Activated CD4-positive, alpha-beta T cell treated with anti-CD3 and anti-CD28 coated beads, Interleukin-2, amount 10 ng/mL, durations not matched to agents 24 days and 14 days (primary cell): Measurements from ENCODE around the gene NBR1. TPM values are rescaled to one million over a fixed set of nuclear protein-coding genes. Genes with fewer than 3 reads are reported as not detected.
"Not testable (repeated sequence)": the region's sequence is repeated elsewhere in the genome, so short reads cannot be mapped to it uniquely, and the experiment has no call there.

Source experiments
- DNase-seq: peaks from one replicate; pipeline ENCODE4 v3.0.0; 2022
- H3K27ac Mint-ChIP-seq: one replicate; pipeline ENCODE4 v1.8.0; 2022; ENCODE audit warnings: mild to moderate bottlenecking, mixed read lengths
- H3K27me3 Mint-ChIP-seq: one replicate; pipeline ENCODE4 v1.8.0; 2022; ENCODE audit warnings: mixed read lengths
- H3K36me3 Mint-ChIP-seq: one replicate; pipeline ENCODE4 v1.8.0; 2022; ENCODE audit warnings: low read depth, mild to moderate bottlenecking, mixed read lengths
- H3K4me1 Mint-ChIP-seq: one replicate; pipeline ENCODE4 v1.8.0; 2021; ENCODE audit warnings: mixed read lengths
- H3K4me3 Mint-ChIP-seq: one replicate; pipeline ENCODE4 v1.8.0; 2022; ENCODE audit warnings: mild to moderate bottlenecking, moderate library complexity, mixed read lengths
- H3K9me3 Mint-ChIP-seq: one replicate; pipeline ENCODE4 v1.8.0; 2021; ENCODE audit warnings: mixed read lengths
- intact Hi-C: fragments of 100-400 bp; cut with micrococcal nuclease; formaldehyde crosslinking; loops from one replicate; pipeline ENCODE4 v1.15.1; 2023
- total RNA-seq: library from RNA; stranded (reverse); gene quantifications from 2 replicates; pipeline ENCODE4 v1.2.3, GENCODE V29; 2022

The NBR1 gene
- total RNA-seq, 1 donor from 2014 or later, result 51.2 TPM

DNA sequence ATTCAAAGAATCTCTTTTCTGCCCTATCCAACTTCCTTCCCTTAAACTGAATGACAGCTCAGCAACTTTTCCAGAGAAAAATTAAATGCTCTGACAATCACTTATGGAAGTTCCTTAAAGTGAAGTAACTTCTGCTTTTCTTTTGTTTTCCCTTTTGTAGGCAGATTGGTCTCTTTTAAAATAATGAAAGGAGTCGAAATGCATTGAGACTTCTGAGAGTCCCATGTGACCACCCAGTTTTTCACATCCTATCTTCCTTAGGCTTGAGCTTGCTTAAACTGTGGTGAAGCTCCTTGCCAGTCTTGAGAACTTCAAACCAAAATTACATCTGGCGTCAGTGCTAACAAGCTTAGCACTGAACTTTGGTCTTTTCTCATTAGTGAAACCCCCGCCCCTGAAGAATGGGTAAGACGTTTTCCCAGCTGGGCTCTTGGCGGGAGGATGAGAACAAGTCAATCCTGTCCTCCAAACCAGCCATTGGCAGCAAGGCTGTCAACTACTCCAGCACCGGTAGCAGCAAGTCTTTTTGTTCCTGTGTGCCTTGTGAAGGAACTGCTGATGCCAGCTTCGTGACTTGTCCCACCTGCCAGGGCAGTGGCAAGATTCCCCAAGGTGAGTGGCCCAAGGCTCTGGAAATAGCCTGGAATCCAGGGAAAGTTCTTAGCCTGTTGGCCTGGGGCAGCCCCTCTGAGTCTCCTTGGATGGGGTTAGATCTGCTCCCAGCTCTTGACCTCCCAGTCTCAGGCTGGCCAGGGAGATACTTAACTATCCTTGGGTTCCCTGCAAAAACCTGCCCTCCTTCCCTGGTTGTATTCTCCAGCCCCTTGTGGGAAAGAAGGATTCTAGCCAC, 41.9 kb downstream of the NBR1 start:
- DNase-seq, result peak; percentile 71
- Mint-ChIP-seq H3K9me3 (no peaks in the 10 kb centered on the region), H3K27ac (peak overlapping the region; percentile 90), H3K27me3 (no peaks in the 10 kb centered on the region), H3K4me1 (peaks cover 39% of the 10 kb centered on the region), H3K4me3 (peak overlapping the region; percentile 99), H3K36me3 (peaks cover 37% of the 10 kb centered on the region)
- intact Hi-C loops, result loop anchor here (5.0 kb wide), 2 partner anchors 86 to 191 kb away; partner anchors contain the start of genes BRCA1 and VAT1

DNA sequence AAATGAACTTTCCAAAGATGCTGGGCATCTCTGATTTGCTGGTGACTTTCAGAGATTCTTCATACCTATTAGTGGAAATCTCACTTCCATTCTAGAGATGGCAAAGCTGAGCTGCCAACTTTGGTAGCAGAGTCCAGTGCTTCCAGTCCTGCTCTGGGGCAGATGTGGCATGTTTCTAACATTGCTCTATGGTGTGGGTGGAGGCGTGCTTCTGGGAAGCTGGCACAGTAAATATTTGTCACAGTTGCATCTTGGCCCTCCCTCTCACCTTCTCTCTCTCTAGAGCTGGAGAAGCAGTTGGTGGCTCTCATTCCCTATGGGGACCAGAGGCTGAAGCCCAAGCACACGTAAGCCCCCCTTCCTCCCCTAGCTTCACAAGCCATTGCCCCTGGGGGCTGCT, 42.5 kb downstream of the NBR1 start:
- Mint-ChIP-seq H3K4me3 (peak overlapping the region; percentile 99), H3K27me3 (no peaks in the 10 kb centered on the region), H3K4me1 (peaks cover 43% of the 10 kb centered on the region), H3K36me3 (peaks cover 37% of the 10 kb centered on the region), H3K27ac (peak overlapping the region; percentile 45), H3K9me3 (no peaks in the 10 kb centered on the region)
- intact Hi-C loops, result loop anchor here (5.0 kb wide), 2 partner anchors 86 to 191 kb away; partner anchors contain the start of genes BRCA1 and VAT1
- DNase-seq, result no peak

DNA sequence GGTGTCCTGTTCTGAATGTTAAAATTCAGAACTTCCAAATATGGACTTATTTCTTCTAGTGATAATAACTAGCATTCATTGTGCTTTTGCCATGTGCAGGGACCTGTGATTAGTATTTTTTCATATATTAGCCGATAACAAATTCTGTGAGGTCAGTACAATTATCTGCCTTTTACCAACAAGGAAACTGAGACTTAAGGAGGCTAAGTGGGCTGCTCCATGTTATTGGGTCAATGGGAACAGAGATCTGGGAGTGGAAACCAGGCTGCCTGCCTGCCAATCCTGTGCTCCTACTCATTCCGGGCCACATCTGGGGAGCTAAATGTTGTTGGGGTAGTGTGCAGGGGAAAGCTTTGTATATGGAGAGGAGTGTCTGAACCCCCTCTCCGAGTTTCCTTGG, 44.3 kb downstream of the NBR1 start:
- Mint-ChIP-seq H3K36me3 (peaks cover 31% of the 10 kb centered on the region), H3K27ac (no peak overlapping the region), H3K4me3 (no peak overlapping the region), H3K9me3 (no peaks in the 10 kb centered on the region), H3K27me3 (no peaks in the 10 kb centered on the region), H3K4me1 (peaks cover 43% of the 10 kb centered on the region)
- intact Hi-C loops, result no loop called here
- DNase-seq, result no peak

DNA sequence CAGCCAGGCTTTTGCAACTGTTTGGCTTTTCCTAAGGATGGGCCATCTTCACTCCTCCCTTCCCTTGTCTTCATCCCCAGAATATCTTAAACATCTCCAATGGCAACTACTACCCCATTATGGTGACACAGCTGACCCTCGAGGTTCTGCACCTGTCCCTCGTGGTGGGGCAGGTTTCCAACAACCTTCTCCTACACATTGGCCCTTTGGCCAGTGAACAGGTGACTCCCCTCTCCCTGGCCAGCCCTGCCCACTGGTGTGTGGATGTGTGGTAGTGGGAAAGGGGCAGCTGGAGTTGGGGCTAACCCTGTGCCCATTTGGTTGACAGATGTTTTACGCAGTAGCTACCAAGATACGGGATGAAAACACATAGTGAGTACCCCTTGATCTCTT, 45.4 kb downstream of the NBR1 start:
- DNase-seq, result no peak
- H3K4me3 Mint-ChIP-seq, result no peak overlapping the region
- no peaks in the 10 kb centered on the region for H3K27me3 Mint-ChIP-seq
- H3K36me3 Mint-ChIP-seq, result peaks cover 31% of the 10 kb centered on the region
- H3K4me1 Mint-ChIP-seq, result peaks cover 42% of the 10 kb centered on the region
- H3K9me3 Mint-ChIP-seq, result no peaks in the 10 kb centered on the region
- intact Hi-C loops, result no loop called here
- no peak overlapping the region for H3K27ac Mint-ChIP-seq

DNA sequence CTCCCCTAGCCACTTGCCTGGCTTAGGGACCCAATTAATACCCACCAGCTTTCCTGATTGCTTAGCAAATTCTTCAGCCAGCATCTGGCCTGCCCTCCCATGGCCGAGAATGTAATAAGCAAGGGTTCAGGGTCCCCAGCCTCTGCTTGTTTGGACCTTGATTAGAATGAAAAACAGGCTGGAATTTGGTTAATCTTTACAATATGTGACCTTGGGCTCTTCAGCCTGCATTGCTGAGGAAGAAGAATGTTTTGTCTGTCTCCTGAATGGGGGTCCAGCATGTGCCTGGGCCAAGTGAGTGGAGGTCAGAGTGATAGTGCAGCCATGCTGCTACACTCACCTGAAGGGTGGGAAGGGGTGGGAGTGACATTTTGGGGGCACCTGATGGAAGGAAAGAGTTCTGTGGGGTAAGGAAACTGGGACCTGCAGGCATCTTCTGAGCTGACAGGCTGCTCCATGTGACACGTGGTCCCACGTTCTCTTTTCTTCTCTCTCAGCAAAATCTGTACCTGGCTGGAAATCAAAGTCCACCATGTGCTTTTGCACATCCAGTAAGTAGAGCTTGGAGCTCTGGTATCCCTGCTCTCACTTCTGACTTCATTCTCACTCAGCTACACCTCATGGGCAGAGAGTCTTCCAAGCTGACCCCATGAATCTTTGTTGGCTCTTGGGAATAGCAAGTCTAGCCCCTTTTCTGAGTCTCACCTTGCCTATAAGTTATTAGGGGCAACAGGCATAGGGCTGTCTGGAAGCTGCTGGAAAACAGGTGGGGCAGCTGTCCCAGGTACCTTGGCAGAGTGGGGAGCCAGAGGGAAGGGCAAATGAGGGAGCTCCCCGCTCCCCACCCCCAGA, 46.0 kb downstream of the NBR1 start:
- no peaks in the 10 kb centered on the region for H3K27me3 Mint-ChIP-seq
- no peaks in the 10 kb centered on the region for H3K9me3 Mint-ChIP-seq
- peaks cover 31% of the 10 kb centered on the region for H3K36me3 Mint-ChIP-seq
- no peak overlapping the region for H3K4me3 Mint-ChIP-seq
- DNase-seq, result no peak
- H3K27ac Mint-ChIP-seq, result peak overlapping the region; percentile 76
- intact Hi-C loops, result no loop called here
- peaks cover 42% of the 10 kb centered on the region for H3K4me1 Mint-ChIP-seq

DNA sequence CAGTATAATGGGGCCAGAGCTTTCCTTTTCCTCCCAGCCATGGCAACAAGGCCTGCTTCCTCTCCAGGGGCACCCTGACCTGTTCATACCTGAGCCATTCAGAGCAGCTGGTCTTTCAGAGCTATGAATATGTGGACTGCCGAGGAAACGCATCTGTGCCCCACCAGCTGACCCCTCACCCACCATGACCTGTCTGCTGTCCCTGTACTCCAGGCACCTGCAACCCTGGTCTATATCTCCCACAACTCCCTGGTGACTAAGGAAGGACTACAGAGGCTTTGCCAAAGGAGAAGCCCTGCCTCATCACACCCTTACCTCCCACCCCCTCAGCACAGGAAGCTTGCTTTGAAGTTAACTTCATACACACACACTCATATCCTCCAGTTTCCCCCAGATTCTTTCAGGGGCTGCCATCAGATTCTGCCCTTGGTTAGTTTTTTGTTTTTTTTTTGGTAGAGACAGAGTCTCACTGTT, 46.6 kb downstream of the NBR1 start:
- no peaks in the 10 kb centered on the region for H3K27me3 Mint-ChIP-seq
- no peak for DNase-seq
- intact Hi-C loops, result no loop called here
- no peak overlapping the region for H3K4me3 Mint-ChIP-seq
- H3K4me1 Mint-ChIP-seq, result peaks cover 36% of the 10 kb centered on the region
- H3K9me3 Mint-ChIP-seq, result no peaks in the 10 kb centered on the region
- peak overlapping the region; percentile 76 for H3K27ac Mint-ChIP-seq
- peaks cover 31% of the 10 kb centered on the region for H3K36me3 Mint-ChIP-seq

DNA sequence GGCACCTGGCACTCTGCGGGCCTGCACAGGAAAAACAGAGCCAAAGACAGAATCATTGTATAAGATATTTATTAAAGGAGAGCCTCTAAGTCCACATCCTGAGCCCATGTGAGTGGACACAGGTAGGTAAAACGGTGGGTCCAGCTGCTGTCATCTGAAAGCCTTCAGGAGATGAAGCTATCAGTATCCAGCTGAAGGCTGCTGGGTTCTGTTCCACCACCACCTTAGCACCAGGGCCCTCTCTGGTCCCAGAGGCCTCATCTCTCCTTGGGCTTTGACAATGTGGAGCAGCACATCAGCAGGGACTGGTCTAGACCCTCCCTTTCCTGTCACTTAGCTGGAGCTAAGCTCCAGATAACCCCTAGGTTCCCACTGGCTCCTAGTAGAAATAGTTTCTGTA, 48.0 kb downstream of the NBR1 start:
- Mint-ChIP-seq H3K9me3 (no peaks in the 10 kb centered on the region), H3K36me3 (peaks cover 34% of the 10 kb centered on the region), H3K27me3 (no peaks in the 10 kb centered on the region), H3K4me1 (peaks cover 25% of the 10 kb centered on the region), H3K4me3 (no peak overlapping the region), H3K27ac (peak overlapping the region; percentile 53)
- DNase-seq, result peak; percentile 47
- intact Hi-C loops, result no loop called here

DNA sequence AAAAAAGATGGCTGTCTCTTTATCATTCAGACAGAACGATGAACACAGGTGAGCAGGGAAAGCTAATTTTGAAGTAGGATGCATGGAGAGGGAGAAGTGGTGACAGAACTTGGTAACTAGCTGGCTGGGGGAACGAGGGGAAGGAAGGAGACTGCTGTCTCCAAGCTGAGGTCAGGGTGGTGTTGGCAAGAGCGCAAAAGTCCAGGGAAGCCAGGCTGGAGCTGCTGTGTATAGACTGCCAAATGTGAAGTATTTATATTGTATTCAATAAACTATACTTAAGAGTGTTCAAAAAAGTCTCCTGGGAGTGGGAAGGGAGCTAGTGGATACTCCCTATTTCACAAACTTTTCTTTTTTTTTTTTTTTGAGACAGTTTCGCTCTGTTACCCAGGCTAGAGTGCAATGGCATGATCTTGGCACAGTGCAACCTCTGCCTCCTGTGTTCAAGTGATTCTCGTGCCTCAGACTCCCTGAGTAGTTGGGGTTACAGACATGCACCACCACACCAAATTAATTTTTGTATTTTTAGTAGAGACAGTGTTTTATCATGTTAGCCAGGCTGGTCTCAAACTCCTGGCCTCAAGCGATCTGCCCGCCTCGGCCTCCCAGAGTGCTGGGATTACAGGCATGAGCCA, 48.8 kb downstream of the NBR1 start:
- Mint-ChIP-seq H3K4me1 (peaks cover 27% of the 10 kb centered on the region), H3K9me3 (no peaks in the 10 kb centered on the region), H3K27me3 (no peaks in the 10 kb centered on the region), H3K27ac (no peak overlapping the region), H3K4me3 (no peak overlapping the region), H3K36me3 (peaks cover 36% of the 10 kb centered on the region)
- peak; percentile 42 for DNase-seq
- intact Hi-C loops, result no loop called here

DNA sequence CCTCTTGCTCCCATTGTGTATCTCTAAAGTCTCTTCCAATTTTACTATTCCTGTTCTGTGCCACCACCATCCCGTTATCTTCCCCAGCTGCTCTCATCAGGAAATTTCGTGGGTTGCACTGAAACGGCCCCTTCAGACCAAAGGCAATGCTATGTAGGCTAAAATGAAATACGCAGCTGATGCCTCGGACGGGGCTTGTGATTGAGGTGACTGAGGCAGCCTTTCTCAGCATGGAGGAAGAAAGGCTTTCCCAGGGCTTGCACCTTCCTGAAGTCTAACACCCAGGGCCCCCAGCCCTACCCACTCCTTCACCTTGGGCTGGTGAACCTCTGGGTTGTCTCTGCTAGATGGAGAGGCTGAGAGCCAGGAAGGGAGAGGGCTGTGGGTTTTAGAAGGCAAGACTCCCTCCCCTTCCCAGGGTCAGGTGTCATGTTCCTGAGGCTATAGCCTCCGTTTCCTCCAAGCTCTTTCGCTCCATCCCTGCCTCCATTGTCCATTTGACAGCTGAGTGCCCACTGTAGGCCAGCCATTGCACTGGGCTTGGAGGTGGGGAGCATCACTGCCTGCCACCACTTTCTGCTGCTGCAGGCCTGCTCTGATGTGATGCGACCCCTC, 49.6 kb downstream of the NBR1 start:
- no peaks in the 10 kb centered on the region for H3K9me3 Mint-ChIP-seq
- peak; percentile 46 for DNase-seq
- H3K27ac Mint-ChIP-seq, result no peak overlapping the region
- H3K27me3 Mint-ChIP-seq, result no peaks in the 10 kb centered on the region
- H3K36me3 Mint-ChIP-seq, result peaks cover 30% of the 10 kb centered on the region
- intact Hi-C loops, result no loop called here
- no peak overlapping the region for H3K4me3 Mint-ChIP-seq
- peaks cover 24% of the 10 kb centered on the region for H3K4me1 Mint-ChIP-seq

DNA sequence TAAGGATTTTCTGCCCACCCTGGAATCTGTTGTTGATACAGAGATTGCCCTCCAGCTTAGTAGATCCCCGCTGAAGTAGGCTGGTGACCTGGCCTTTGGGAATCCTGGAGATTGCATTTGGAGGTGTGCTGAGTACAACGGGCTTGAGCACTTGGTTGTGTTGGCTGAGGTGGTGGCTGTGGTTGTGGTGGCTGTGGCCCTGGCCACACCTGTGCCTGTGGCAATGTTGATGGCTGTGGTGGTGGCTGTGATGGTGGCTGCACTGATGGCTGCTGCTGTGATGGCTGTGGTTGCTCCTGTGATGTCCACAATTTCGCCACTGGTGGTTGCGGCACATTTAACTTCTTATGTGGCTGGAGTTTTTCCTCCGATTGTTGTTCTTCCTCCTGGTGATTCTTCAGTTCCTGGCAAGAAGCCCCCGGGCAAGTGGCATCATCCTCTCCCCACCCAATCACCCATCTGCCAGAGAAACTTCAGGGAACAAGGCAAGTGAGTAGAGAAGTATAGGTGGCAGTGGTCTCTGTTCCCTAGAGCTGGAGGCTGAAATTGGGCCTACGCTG, 53.2 kb downstream of the NBR1 start:
- peaks cover 10% of the 10 kb centered on the region for H3K4me1 Mint-ChIP-seq
- intact Hi-C loops, result no loop called here
- no peak overlapping the region for H3K4me3 Mint-ChIP-seq
- peak; percentile 53 for DNase-seq
- H3K9me3 Mint-ChIP-seq, result no peaks in the 10 kb centered on the region
- H3K27ac Mint-ChIP-seq, result no peak overlapping the region
- H3K27me3 Mint-ChIP-seq, result no peaks in the 10 kb centered on the region
- H3K36me3 Mint-ChIP-seq, result peaks cover 8% of the 10 kb centered on the region

DNA sequence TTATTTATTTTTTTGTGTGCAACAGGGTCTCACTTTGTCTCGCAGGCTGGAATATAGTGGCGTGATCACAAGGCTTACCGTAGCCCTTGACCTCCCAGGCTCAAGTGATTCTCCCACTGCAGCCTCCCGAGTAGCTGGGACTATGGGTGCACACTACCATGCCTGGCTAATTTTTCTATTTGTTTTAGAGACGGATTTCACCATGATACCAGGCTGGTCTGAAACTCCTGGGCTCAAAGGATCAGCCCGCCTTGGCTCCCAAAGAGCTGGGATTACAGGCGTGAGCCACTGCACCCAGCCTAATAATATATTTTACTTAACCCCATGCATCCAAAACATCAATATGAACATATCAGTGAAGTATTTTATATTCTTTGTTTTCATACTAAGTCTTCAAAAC, 55.4 kb downstream of the NBR1 start:
- DNase-seq, result no peak

DNA sequence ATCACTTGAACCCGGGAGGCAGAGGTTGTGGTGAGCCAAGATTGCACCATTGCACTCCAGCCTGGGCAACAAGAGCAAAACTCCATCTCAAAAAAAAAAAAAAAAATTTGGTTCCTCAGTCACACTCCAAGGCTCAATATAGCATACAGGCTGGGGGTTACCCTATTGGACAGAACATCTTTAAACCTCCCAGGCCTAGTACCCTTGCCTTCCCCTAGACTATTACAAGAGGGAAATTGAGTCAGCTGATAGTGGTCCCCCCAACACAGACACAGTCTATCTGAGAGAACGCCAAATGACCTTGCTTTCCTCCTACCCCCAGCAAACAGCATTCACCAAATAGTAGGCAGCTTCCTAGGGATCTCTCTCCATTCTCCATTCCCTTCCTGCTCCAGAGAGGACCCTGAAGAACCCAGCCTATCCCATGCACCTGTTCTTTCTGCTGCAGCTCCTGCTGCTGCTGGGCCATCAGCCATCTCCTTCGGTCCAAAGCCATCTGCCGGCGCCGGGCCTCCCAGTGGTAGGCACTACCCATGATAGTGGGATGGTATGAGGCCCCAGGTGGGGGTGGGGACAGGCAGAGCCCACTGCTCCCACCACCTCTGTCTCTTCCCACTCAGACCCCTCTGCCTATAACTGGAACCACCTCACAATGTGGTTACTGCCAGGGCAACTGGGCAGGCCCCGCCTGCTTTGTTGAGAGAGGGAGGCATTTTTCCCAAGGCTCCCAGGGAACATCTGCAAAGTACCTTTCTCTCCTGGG, 57.2 kb downstream of the NBR1 start, which contains the start of gene CCDC200:
TSS of gene CCDC200 (minus strand) at position 604 of the 763 bp plus-strand sequence. CDS start at position 535, 69 bp downstream.
- DNase-seq, intact Hi-C loops, H3K36me3 Mint-ChIP-seq, H3K27me3 Mint-ChIP-seq, H3K9me3 Mint-ChIP-seq, H3K4me3 Mint-ChIP-seq, H3K4me1 Mint-ChIP-seq, H3K27ac Mint-ChIP-seq: not testable (repeated sequence)

More for the DNA sequence above, 55.4 kb downstream of the NBR1 start:
- intact Hi-C loops, result no loop called here
- Mint-ChIP-seq H3K36me3 (peaks cover 8% of the 10 kb centered on the region), H3K27me3 (no peaks in the 10 kb centered on the region), H3K27ac (no peak overlapping the region), H3K4me3 (no peak overlapping the region), H3K4me1 (peaks cover 5% of the 10 kb centered on the region), H3K9me3 (no peaks in the 10 kb centered on the region)
